ENCODE data around the gene BUD13. TPM values are rescaled to one million over a fixed set of nuclear protein-coding genes. Genes with fewer than 3 reads are reported as not detected.

Gene BUD13
- total RNA-seq, 1 donor = 14.5 TPM

GRCh38 chr11:116791002-116791812 is 18.4 kb upstream of the BUD13 start:
- no peaks in the 10 kb centered on the region for H3K27me3 ChIP-seq (ENCODE audit: insufficient read depth, low read length)
- H3K79me2 ChIP-seq (ENCODE audit: insufficient read depth, low read length) = peaks cover 16% of the 10 kb centered on the region
- no peak overlapping the region for H3K4me3 ChIP-seq (ENCODE audit: insufficient read depth, low read length)
- peak; percentile 90 for TF ChIP-seq CTCF (IDR thresholded peaks at IDR 0.05; ENCODE audit: extremely low read depth, low read depth, low read length)
- no peaks in the 10 kb centered on the region for H3K9me3 ChIP-seq (ENCODE audit: low read depth, low read length)
- H3K4me2 ChIP-seq (ENCODE audit: insufficient read depth, low read length) = peak overlapping the region; percentile 31
- H2AFZ ChIP-seq (ENCODE audit: low read length) = peak overlapping the region; percentile 75
- peaks cover 48% of the 10 kb centered on the region for H3K4me1 ChIP-seq (ENCODE audit: insufficient read depth, low read length)
- H3K27ac ChIP-seq (ENCODE audit: low read depth, low read length) = no peak overlapping the region
- no peaks in the 10 kb centered on the region for H4K20me1 ChIP-seq (ENCODE audit: insufficient read depth, low read length)
- peak; percentile 96 for DNase-seq (ENCODE audit: insufficient read length, low spot score, missing footprints)
- H3K36me3 ChIP-seq (ENCODE audit: insufficient read depth, low read length) = peaks cover 5% of the 10 kb centered on the region

GRCh38 chr11:116790167-116791001 is 17.6 kb upstream of the BUD13 start:
- Histone ChIP-seq H3K79me2 (ENCODE audit: insufficient read depth, low read length) (peaks cover 24% of the 10 kb centered on the region), H3K4me2 (ENCODE audit: insufficient read depth, low read length) (no peak overlapping the region), H3K4me1 (ENCODE audit: insufficient read depth, low read length) (peaks cover 48% of the 10 kb centered on the region), H3K27ac (ENCODE audit: low read depth, low read length) (no peak overlapping the region), H3K27me3 (ENCODE audit: insufficient read depth, low read length) (no peaks in the 10 kb centered on the region), H3K9me3 (ENCODE audit: low read depth, low read length) (no peaks in the 10 kb centered on the region), H2AFZ (ENCODE audit: low read length) (no peak overlapping the region), H3K36me3 (ENCODE audit: insufficient read depth, low read length) (peaks cover 13% of the 10 kb centered on the region), H4K20me1 (ENCODE audit: insufficient read depth, low read length) (no peaks in the 10 kb centered on the region), H3K4me3 (ENCODE audit: insufficient read depth, low read length) (no peak overlapping the region)
- no peak for TF ChIP-seq CTCF (IDR thresholded peaks at IDR 0.05; ENCODE audit: extremely low read depth, low read depth, low read length)
- no peak for DNase-seq (ENCODE audit: insufficient read length, low spot score, missing footprints)

GRCh38 chr11:116788975-116789374 is 16.2 kb upstream of the BUD13 start:
- no peak for TF ChIP-seq CTCF (IDR thresholded peaks at IDR 0.05; ENCODE audit: extremely low read depth, low read depth, low read length)
- Histone ChIP-seq H3K27me3 (ENCODE audit: insufficient read depth, low read length) (no peaks in the 10 kb centered on the region), H3K4me2 (ENCODE audit: insufficient read depth, low read length) (peak overlapping the region; percentile 93), H3K36me3 (ENCODE audit: insufficient read depth, low read length) (peaks cover 27% of the 10 kb centered on the region), H3K79me2 (ENCODE audit: insufficient read depth, low read length) (peaks cover 34% of the 10 kb centered on the region), H3K4me1 (ENCODE audit: insufficient read depth, low read length) (peaks cover 42% of the 10 kb centered on the region), H4K20me1 (ENCODE audit: insufficient read depth, low read length) (no peaks in the 10 kb centered on the region), H3K4me3 (ENCODE audit: insufficient read depth, low read length) (no peak overlapping the region), H3K9me3 (ENCODE audit: low read depth, low read length) (no peaks in the 10 kb centered on the region), H2AFZ (ENCODE audit: low read length) (no peak overlapping the region), H3K27ac (ENCODE audit: low read depth, low read length) (no peak overlapping the region)
- peak; percentile 73 for DNase-seq (ENCODE audit: insufficient read length, low spot score, missing footprints)

GRCh38 chr11:116788534-116788933 is 15.7 kb upstream of the BUD13 start:
- H4K20me1 ChIP-seq (ENCODE audit: insufficient read depth, low read length) = no peaks in the 10 kb centered on the region
- H3K4me1 ChIP-seq (ENCODE audit: insufficient read depth, low read length) = peaks cover 39% of the 10 kb centered on the region
- H3K36me3 ChIP-seq (ENCODE audit: insufficient read depth, low read length) = peaks cover 32% of the 10 kb centered on the region
- H3K27ac ChIP-seq (ENCODE audit: low read depth, low read length) = peak overlapping the region; percentile 97
- no peak for TF ChIP-seq CTCF (IDR thresholded peaks at IDR 0.05; ENCODE audit: extremely low read depth, low read depth, low read length)
- peak overlapping the region; percentile 92 for H3K4me3 ChIP-seq (ENCODE audit: insufficient read depth, low read length)
- peak overlapping the region; percentile 97 for H2AFZ ChIP-seq (ENCODE audit: low read length)
- DNase-seq (ENCODE audit: insufficient read length, low spot score, missing footprints) = no peak
- peak overlapping the region; percentile 93 for H3K4me2 ChIP-seq (ENCODE audit: insufficient read depth, low read length)
- H3K27me3 ChIP-seq (ENCODE audit: insufficient read depth, low read length) = no peaks in the 10 kb centered on the region
- no peaks in the 10 kb centered on the region for H3K9me3 ChIP-seq (ENCODE audit: low read depth, low read length)
- peaks cover 34% of the 10 kb centered on the region for H3K79me2 ChIP-seq (ENCODE audit: insufficient read depth, low read length)

Measured in osteoblast (primary cell).